ENCODE measurements around the gene RNU7-1.

Gene RNU7-1

DNA sequence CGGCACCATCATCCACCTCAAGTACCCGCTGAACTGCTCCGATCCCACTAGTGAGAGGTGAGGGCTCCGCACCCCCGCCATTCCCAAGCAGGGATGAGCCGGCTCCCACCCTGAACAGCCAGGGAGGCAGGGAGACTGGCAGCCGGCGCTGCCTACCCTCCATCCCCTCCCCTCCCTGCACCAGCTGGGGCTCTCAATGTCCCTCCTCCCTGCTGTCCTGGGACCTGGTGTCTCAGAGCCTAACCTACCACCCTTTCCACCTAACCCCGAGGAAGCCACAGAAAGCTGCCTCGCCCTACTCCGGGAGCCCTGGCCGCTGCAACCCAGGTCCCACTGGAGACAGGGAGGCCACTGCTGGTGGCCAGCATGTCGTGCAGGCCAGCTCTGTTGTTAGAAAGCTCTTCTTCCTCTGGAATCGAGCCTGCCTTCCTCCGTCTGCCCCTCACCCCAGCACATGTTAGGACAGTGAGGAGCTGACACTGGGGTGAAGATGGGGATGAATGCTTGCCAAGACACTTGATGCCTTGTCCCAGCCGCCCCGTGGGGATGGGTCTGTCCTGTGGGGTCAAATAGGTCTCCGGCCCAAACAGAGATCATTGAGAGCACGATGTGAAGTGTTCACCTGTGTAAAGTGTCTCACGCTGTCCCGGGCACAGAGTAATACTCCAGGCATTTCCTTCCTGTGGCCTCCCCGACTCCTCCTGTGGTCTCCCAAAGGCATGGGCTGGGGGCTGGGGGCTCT is 8.7 kb downstream of the RNU7-1 start:
- no peak overlapping the region for H3K23ac ChIP-seq (ENCODE audit: low read depth, low read length, poor library complexity)
- no peak for DNase-seq (ENCODE audit: low spot score)
- no peak overlapping the region for H2BK12ac ChIP-seq (ENCODE audit: low read length)
- H3K9me3 ChIP-seq (replicated peaks in 1 of 2; ENCODE audit: control insufficient read depth in 2 of 2, insufficient read depth in 1 of 2, low read depth in 1 of 2, low read length in 2 of 2), result no peaks in the 10 kb centered on the region
- no peaks in the 10 kb centered on the region for H3K27me3 ChIP-seq (ENCODE audit: control insufficient read depth in 3 of 3, insufficient read depth in 3 of 3, low read depth in 1 of 3, low read length in 3 of 3)
- H3K4me3 ChIP-seq (ENCODE audit: low read length in 2 of 2), result no peak overlapping the region
- no CpG with 5 or more reads among the region's 22 CpGs for WGBS, 2 donors (ENCODE audit: extremely low coverage in 2 of 2, insufficient read length in 2 of 2, insufficient replicate concordance in 1 of 2)
- peak overlapping the region; percentile 32 for H2BK5ac ChIP-seq (ENCODE audit: low read length)
- H3K36me3 ChIP-seq (replicated peaks in 1 of 2; ENCODE audit: control insufficient read depth in 2 of 2, insufficient read depth in 2 of 2, low read length in 2 of 2), result peaks cover 0 to under 1% of the 10 kb centered on the region in 2 donors
- H2AK5ac ChIP-seq (ENCODE audit: low read depth, low read length), result peak overlapping the region; percentile 76
- no peak overlapping the region for H2BK120ac ChIP-seq (ENCODE audit: low read depth, low read length)
- H3K18ac ChIP-seq (ENCODE audit: low read length), result peak overlapping the region; percentile 63
- H3K27ac ChIP-seq (replicated peaks; ENCODE audit: low read length), result no peak overlapping the region
- no peak overlapping the region for H3K9ac ChIP-seq (ENCODE audit: low read depth, low read length, poor library complexity)
- peak overlapping the region; percentile 80 for H2AFZ ChIP-seq (ENCODE audit: low read length)
- H4K8ac ChIP-seq (ENCODE audit: low read depth, low read length), result peak overlapping the region; percentile 23
- no peak overlapping the region for H3K4me2 ChIP-seq (ENCODE audit: insufficient read depth, low read length, poor library complexity, severe bottlenecking)
- H3K4me1 ChIP-seq (ENCODE audit: control insufficient read depth in 2 of 2, insufficient read depth in 1 of 2, low read depth in 1 of 2, low read length in 2 of 2), result peaks cover 2 to 19% of the 10 kb centered on the region in 2 donors
- H3K79me1 ChIP-seq (ENCODE audit: low read depth, low read length), result no peaks in the 10 kb centered on the region
- H2BK15ac ChIP-seq (ENCODE audit: low read length), result no peak overlapping the region
- H4K91ac ChIP-seq (ENCODE audit: low read depth, low read length, poor library complexity), result peak overlapping the region; percentile 41
- H3K14ac ChIP-seq (ENCODE audit: low read length), result no peak overlapping the region
- no peak overlapping the region for H3K4ac ChIP-seq (ENCODE audit: low read length)

DNA sequence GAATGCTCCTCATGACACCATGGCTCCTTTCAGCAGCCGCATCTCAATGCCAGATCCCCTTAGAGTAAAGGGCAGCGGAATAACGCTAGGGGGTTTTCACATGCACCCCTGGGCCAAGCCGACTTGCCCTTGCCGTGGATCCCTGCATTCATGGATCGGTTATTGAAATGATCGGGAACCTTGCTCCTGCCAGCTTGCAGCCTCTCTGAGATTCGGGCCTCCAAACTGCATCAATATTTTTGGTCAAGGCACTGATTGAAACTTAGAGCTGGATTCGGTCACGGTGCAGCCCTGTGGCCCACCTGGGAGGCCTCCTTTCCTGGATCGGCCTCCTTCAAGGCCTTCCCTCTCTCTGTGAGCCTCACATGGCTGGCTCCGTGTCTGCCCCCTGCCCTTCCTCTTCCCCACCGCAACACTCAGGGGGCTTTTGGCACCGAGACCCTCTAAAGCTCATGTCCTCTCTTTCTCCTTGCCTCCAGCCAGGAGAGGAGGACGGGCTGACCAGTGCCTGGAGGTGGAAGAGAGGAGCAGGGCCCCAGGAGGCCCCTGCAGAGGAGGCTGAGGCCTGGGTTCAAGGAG is 9.3 kb downstream of the RNU7-1 start:
- Histone ChIP-seq H3K9ac (ENCODE audit: low read depth, low read length, poor library complexity) (no peak overlapping the region), H4K91ac (ENCODE audit: low read depth, low read length, poor library complexity) (no peak overlapping the region), H3K27me3 (ENCODE audit: control insufficient read depth in 3 of 3, insufficient read depth in 3 of 3, low read depth in 1 of 3, low read length in 3 of 3) (no peaks in the 10 kb centered on the region), H3K4me2 (ENCODE audit: insufficient read depth, low read length, poor library complexity, severe bottlenecking) (no peak overlapping the region), H3K4me1 (ENCODE audit: control insufficient read depth in 2 of 2, insufficient read depth in 1 of 2, low read depth in 1 of 2, low read length in 2 of 2) (peaks cover 2 to 19% of the 10 kb centered on the region in 2 donors), H3K14ac (ENCODE audit: low read length) (peak overlapping the region; percentile 17), H3K9me3 (replicated peaks in 1 of 2; ENCODE audit: control insufficient read depth in 2 of 2, insufficient read depth in 1 of 2, low read depth in 1 of 2, low read length in 2 of 2) (no peaks in the 10 kb centered on the region), H3K23ac (ENCODE audit: low read depth, low read length, poor library complexity) (no peak overlapping the region), H3K27ac (replicated peaks; ENCODE audit: low read length) (no peak overlapping the region), H2BK5ac (ENCODE audit: low read length) (peak overlapping the region; percentile 32), H3K4ac (ENCODE audit: low read length) (no peak overlapping the region), H3K4me3 (ENCODE audit: low read length in 2 of 2) (no peak overlapping the region), H2BK12ac (ENCODE audit: low read length) (peak overlapping the region; percentile 75), H2BK120ac (ENCODE audit: low read depth, low read length) (no peak overlapping the region), H2BK15ac (ENCODE audit: low read length) (peak overlapping the region; percentile 97), H3K18ac (ENCODE audit: low read length) (peak overlapping the region; percentile 57), H2AFZ (ENCODE audit: low read length) (peak overlapping the region; percentile 80), H3K36me3 (replicated peaks in 1 of 2; ENCODE audit: control insufficient read depth in 2 of 2, insufficient read depth in 2 of 2, low read length in 2 of 2) (no peaks in the 10 kb centered on the region), H2AK5ac (ENCODE audit: low read depth, low read length) (peak overlapping the region; percentile 76), H3K79me1 (ENCODE audit: low read depth, low read length) (no peaks in the 10 kb centered on the region), H4K8ac (ENCODE audit: low read depth, low read length) (no peak overlapping the region)
- no CpG with 5 or more reads among the region's 15 CpGs for WGBS, 2 donors (ENCODE audit: extremely low coverage in 2 of 2, insufficient read length in 2 of 2, insufficient replicate concordance in 1 of 2)
- no peak for DNase-seq (ENCODE audit: low spot score)

DNA sequence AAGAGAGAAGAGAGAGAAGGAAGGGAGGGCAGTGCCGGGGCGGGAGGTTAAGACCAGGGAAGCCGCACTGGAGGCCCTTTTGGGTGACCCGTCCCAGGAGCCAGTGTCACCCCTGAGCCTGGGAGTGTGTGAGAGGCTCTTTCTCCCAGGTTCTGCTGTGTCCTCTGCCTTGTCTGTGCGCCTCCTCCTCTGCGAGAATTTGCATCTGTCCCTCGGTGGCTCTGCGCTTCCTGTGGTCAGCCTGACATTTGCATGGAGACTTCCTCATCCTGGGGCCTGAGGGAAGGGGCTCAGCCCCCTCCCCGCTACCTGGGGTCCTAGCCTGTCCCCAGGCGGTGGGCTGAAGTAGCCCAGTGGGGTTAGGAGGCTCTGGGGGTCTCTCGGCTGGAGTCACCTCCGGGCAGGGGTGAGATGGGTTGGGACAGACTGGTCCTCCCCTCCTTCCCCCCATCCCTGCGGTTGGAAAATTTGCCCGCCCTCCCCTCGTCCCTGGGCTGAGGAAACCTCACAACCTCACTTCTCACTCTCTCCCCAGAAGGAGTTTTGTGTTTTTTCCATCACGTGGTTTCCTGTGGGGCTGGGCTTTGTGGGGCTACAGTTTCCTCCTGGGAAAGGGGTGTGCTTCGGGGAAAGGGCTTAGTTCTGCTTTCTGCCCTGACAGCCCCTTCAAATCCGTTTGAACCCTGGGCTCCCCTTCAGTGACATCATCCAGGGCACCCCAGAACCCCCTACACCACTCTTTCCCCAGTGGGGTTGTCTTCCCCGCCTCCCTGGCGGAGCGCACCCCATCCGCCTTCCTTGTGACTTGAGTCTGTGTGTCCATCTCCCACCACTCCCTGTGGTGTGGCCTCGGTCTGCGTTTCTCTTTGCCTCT is 10.1 kb downstream of the RNU7-1 start:
- peak overlapping the region; percentile 34 for H3K23ac ChIP-seq (ENCODE audit: low read depth, low read length, poor library complexity)
- no peak overlapping the region for H3K4me3 ChIP-seq (ENCODE audit: low read length in 2 of 2)
- H4K8ac ChIP-seq (ENCODE audit: low read depth, low read length), result no peak overlapping the region
- H3K18ac ChIP-seq (ENCODE audit: low read length), result peak overlapping the region; percentile 76
- H2AK5ac ChIP-seq (ENCODE audit: low read depth, low read length), result peak overlapping the region; percentile 91
- no peaks in the 10 kb centered on the region for H3K9me3 ChIP-seq (replicated peaks in 1 of 2; ENCODE audit: control insufficient read depth in 2 of 2, insufficient read depth in 1 of 2, low read depth in 1 of 2, low read length in 2 of 2)
- no peak overlapping the region for H4K91ac ChIP-seq (ENCODE audit: low read depth, low read length, poor library complexity)
- no peaks in the 10 kb centered on the region for H3K36me3 ChIP-seq (replicated peaks in 1 of 2; ENCODE audit: control insufficient read depth in 2 of 2, insufficient read depth in 2 of 2, low read length in 2 of 2)
- H3K27ac ChIP-seq (replicated peaks; ENCODE audit: low read length), result no peak overlapping the region
- peak overlapping the region; percentile 66 for H2BK5ac ChIP-seq (ENCODE audit: low read length)
- DNase-seq (ENCODE audit: low spot score), result no peak
- peak overlapping the region; percentile 18 for H3K4me2 ChIP-seq (ENCODE audit: insufficient read depth, low read length, poor library complexity, severe bottlenecking)
- peak overlapping the region; percentile 97 for H2BK15ac ChIP-seq (ENCODE audit: low read length)
- H3K27me3 ChIP-seq (ENCODE audit: control insufficient read depth in 3 of 3, insufficient read depth in 3 of 3, low read depth in 1 of 3, low read length in 3 of 3), result no peaks in the 10 kb centered on the region
- no peaks in the 10 kb centered on the region for H3K79me1 ChIP-seq (ENCODE audit: low read depth, low read length)
- peak overlapping the region; percentile 80 for H2AFZ ChIP-seq (ENCODE audit: low read length)
- H3K14ac ChIP-seq (ENCODE audit: low read length), result no peak overlapping the region
- no peak overlapping the region for H2BK120ac ChIP-seq (ENCODE audit: low read depth, low read length)
- no CpG with 5 or more reads among the region's 24 CpGs for WGBS, 2 donors (ENCODE audit: extremely low coverage in 2 of 2, insufficient read length in 2 of 2, insufficient replicate concordance in 1 of 2)
- H3K4me1 ChIP-seq (ENCODE audit: control insufficient read depth in 2 of 2, insufficient read depth in 1 of 2, low read depth in 1 of 2, low read length in 2 of 2), result peaks cover 2 to 19% of the 10 kb centered on the region in 2 donors
- H2BK12ac ChIP-seq (ENCODE audit: low read length), result no peak overlapping the region
- peak overlapping the region; percentile 60 for H3K9ac ChIP-seq (ENCODE audit: low read depth, low read length, poor library complexity)
- H3K4ac ChIP-seq (ENCODE audit: low read length), result peak overlapping the region; percentile 93

Data from neuronal stem cell (in vitro differentiated cells).